NCI-H146 (cell line): ENCODE results near the gene GRIN3A.

Source experiments
- DNase-seq: peaks from one replicate; lab custom pipeline; 2025; lab: John Stamatoyannopoulos, UW

The GRIN3A gene

DNA sequence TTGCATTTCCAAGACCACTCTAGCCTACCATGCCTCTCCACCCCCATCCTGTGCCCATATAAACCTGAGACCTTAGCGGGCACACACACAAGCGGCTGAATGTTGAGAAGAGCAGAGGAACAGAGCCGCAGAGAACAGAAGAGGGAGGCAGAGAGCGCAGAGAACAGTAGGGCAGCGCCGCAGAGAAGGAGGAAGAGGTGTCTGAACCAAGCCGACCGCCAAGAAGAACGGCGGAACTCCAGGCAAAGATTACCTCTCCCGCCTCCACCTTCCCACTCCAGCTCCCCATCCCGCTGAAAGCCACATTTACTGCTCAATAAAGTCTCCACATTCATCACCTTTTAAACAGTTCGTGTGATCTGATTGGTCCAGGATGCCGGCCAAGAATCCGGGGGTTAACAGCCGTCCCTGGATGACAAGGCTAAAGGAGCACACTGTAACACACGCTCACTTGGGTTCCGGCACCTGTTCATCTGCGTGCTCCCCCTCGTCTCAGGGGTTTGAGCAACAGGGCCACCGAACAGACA lies 33.2 kb downstream of the GRIN3A start:
- peak; percentile 79 for DNase-seq

DNA sequence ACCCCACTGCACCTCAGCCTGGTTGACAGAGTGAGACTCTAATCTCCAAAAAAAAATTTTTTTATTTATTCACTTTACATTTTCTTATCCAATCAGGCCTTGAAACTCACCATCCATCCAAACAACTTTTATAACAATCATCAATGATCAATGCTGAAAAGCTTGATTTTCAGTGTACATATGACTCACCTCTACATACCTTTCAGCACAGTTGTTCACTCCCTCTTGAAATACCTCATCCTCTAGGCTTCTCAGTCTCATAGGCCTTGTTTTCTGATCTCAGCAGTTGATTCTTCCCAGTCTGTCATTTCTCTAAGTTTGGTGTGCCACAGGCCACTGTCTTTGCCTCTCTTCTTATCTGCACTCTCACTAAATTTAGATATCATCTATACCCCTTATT lies 36.2 kb downstream of the GRIN3A start:
- no peak for DNase-seq

DNA sequence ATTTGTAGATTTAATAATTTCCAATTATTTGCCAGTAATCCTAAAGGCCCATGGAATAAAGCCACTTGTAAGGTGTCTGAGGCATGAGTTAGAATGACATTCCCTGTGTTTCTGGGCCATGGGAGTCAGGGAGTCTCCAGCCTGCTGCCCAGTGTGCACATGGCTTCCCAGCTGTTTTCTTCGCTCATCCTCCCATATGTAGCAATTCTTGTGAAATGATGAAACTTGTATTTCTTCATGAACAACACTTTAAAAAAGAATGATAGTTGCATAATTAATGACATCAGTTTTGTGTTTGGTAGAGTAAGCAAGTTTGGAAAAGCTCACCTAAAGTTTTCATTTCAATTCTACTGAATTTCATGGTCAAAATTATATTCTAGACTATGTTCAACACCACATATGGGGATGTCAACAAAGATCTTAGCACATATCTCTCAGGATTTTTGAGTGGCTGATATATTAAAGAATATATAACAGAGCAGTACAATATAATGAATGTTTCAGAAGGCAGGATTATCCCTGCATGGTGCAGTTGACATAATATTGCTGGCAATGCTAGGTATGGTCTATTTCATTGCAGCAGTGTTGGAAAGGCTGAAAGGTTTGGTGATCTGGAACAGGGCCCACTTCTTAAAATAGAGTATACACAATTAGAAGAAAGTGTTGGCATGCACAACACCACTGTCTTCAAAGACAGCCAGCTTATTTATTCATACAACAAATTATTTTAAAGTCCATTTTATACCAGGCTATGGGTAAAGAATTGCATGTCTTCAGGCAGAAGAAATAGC lies 44.7 kb downstream of the GRIN3A start:
- no peak for DNase-seq

DNA sequence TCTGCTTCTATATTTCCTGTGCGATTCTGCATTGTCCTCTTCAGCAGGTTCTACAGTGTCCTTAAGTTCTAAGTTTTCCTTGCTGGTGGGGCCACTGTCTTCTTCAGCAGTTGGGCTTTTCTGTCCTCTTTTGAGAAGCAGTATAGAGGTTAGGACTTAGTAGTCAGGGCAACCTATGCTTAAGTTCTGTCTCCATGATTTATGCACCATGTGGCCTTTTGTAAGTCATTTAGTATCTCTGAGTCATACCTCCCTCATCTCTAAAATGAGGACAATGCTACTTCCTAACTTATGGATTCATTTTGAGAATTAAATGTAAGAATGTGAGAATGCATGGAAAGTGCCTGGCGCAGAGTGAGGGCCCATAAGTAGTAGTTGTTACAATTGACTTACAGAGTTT lies 46.8 kb downstream of the GRIN3A start:
- no peak for DNase-seq

DNA sequence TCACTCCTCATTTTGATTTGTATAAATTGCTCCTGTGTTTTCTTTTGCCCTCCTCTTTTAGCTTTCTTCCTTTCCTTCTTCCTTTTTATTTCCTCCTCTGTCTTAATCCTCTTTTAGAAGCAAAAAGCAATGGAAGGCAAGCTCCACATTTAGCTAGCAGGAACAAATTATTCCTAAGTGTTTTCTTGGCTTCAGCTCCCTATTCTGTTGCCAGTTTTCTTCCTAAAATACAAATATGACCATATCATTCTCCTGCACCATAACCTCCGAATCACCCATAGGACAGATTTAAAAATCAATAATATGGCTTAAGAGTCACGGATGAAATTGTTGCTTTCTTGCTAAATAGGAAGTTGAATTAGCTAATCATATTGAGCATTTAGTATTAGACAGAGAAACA lies 49.4 kb downstream of the GRIN3A start:
- DNase-seq = no peak

DNA sequence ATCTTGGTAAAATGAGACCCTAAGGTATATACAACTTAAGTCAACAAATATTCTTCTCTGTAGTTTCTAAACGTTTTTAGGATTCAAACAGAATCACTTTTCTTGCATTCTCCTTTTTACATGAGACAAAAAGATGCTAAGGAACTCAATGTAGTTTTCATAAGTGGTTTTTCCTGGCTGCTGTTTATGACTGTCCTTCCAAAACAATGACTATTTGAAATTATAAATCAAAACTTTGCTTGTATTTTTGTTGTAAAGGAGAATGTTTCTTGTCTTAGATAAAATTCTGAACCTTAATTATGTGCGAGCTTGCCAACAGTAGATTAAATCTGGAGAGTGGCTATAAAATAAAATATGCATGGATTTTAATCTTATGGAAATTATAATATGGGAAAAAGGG lies 53.8 kb downstream of the GRIN3A start:
- no peak for DNase-seq

DNA sequence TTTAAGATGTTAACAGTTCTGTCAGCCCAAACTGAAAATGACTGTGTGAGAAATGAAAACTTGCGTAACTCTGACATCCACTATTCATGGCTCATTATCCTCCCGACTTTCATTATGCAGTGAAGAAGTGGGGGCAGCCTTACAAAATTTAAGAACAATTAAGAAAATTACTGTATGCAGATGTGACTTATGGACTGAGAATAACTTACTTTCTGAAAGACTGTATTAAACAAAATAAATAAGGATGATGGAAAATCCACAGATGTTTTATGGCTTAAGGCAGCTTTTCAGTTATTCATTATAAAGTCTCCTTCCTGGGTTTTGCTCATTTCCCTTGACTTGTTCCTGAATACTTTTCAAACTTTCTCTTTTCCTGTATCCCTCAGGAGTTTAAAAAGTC lies 55.2 kb downstream of the GRIN3A start:
- no peak for DNase-seq

DNA sequence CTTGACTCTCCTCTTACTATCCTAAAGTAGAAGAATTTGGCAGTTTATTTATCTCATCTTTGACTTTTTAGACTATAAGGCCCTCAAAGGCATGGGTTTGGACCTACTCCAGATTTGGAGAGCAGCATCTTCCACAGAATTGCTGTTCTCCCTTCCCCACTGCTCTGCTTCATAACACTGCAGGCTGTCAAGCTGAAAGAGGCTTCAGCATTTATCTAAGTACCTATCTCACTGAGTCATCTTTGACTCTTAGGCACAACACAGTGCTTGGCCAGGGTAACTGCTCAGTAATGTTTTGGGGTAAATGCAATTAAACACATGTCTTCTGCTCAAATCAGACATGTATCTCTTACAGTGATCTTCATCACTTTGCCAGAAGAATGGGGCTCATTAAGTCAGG lies 60.6 kb downstream of the GRIN3A start:
- DNase-seq = no peak

DNA sequence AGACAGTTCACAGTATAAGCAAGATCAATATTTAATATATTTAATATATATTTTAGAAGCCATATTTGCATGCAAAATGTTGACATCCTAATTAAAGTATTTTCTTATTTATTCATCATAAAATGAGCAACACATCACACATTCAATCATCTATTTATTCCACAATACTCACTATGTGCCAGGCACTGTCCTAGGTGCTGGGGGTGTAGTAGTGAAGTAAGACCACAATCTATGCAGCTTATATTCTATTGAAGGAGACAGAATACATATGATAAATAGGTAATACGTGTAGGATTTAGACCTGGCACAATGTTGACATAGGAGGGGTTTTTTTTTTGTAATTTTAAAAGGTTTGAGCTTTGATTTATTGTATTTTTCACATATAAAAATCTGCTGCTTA lies 63.1 kb downstream of the GRIN3A start:
- no peak for DNase-seq

DNA sequence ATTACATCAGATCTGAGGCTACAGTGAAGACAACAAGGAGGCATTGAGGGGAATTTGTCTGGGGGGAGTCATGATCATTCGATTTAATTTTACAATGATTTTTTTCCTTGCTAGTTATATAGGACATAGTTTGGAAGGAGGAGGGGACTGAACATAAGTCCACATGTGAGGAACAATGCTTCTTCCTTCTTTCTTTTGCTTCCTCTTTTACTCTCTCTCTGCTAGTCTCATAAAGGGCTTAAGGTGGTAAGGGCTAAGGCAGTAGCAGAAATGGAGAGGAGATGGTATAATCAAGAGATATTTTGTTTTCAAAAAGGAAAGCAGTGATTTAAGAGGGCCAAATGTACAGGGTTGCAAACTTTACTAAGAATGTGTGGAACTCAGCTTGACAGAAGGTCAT lies 64.3 kb downstream of the GRIN3A start:
- no peak for DNase-seq

DNA sequence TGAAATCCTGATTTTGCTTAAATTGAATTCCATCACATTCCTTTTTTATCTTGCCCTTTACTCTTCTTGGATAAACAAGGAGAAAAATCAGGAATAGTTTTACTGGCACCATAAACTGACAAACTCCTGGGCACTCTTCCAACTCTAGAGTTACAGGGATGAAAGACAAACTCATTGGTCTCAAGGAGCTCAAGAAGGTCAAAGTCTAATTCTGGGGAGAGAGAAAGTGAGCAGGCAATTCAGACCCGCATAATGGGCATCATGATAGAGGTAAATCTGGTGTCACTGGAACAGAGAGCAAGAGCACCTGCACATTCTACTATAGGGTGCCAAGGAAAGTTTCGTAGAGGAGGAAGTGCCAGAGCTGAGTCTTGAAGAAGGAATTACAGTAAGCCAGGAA lies 64.8 kb downstream of the GRIN3A start:
- DNase-seq = no peak

DNA sequence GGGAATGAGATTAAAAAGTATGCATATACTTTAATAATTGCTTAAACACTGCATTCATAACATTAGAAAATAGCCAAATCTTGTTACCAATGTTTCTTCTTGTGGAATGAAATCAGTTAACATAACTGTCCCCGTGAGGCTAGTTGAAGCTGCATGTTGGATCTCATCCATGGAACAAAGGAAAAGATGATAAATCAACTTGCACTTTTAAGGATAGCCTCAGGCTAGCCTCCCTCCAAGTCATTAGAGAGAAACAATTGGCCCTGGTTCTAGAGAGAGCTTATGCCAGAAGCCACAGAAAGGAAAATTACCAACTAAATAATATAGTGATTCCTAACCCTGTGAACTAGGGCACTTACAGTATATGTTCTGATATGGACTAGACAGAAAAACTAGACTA lies 66.9 kb downstream of the GRIN3A start:
- peak; percentile 61 for DNase-seq

DNA sequence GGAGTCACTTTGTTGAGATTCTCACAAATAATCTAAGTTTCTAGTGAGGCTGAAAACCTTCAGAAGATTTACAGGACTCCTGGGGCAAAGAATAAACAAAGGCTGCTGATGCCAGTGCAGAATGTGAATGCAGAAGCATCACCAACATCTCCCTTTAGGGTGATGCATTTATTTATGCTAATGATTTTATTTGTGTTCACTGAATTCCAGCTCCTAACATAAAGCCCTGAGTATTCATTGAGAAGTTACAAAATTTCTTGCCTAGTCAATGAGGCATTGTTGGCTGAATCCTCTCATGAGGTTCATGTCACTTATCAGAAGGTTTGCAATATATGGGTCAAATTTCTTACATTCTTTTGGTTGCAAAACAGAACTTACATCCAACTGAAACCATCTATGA lies 70.0 kb downstream of the GRIN3A start:
- DNase-seq = no peak

DNA sequence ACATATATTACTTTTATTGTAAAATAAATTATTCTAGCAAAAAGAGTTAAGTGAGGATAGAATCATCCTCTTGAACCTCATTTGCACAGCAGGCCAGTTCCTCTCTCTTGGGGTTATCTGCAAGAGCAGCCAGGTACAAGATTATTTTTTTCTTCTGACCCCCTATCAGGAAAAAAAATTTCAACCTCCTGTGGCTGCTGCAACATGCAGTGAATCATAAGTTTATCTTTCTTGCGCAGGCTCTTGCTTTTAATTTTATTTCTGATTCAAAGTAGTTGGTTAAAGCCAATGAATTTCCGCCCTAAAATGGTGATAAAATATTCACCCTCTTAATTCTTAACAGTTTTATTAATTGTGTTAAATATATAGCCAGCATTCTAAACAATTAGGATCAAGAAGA lies 74.0 kb downstream of the GRIN3A start:
- DNase-seq = no peak

DNA sequence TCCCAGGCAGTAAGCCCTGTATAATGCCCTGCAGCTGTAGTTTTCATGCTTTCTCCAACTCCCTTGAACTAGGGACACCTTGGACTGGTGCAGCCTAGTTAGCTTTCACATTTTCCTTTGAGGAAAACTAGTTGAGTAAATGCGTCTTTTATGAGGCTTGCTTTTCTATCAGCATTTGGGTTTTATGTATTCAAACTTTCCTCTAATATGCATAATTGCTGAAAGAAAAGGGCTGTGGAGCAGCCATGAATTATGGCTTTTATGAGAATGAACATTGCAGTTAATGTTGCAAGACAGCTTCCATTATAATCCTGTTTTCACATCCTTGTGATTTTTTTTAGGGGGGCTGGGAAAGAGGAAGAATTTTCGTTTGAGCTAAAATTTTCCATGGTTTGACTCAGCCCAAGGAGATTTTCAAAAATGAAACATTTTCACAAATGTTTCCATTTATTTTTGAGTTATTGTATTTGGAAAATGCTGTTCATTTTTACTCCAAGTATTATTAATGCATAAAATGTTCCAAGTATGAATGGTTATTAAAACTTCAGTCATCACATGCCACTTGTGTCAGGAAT lies 85.8 kb downstream of the GRIN3A start:
- DNase-seq = no peak

DNA sequence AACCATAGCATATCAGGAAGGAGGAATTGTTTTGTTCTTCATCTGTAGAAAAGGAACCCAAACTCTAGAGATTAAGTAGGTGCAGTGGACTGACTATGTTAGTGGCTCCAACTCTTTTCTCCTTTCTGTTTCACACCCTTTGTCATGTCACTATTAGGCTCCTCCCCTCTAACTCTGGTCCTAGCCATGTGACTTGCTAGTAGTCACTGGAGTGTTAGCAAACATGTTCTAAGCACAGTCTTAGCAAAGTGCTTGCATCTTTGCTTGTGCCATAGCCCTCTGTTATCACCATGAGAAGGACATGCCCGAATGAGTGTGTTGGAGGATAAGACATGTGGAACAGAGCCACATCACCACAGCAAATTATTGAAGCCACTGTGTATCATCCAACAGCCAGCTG lies 88.3 kb downstream of the GRIN3A start:
- DNase-seq = no peak

DNA sequence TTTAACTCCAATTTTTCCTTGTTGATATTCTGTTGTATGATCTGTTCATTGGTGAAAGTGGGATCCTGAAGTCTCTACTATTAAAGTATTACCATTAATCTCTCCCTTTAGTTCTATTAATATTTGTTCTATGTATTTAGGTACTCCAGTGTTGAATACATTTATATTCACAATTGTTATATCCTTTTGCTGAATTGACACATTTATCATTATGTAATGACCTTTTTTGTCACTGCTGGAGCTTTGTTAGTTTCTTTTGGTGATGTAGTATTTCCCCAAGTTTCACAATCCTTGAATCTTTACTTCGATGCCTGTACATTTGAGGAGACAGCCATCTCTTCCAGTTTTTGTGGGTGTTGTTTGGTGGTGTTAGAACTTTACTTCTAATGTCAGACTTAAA lies 90.0 kb downstream of the GRIN3A start:
- no peak for DNase-seq

DNA sequence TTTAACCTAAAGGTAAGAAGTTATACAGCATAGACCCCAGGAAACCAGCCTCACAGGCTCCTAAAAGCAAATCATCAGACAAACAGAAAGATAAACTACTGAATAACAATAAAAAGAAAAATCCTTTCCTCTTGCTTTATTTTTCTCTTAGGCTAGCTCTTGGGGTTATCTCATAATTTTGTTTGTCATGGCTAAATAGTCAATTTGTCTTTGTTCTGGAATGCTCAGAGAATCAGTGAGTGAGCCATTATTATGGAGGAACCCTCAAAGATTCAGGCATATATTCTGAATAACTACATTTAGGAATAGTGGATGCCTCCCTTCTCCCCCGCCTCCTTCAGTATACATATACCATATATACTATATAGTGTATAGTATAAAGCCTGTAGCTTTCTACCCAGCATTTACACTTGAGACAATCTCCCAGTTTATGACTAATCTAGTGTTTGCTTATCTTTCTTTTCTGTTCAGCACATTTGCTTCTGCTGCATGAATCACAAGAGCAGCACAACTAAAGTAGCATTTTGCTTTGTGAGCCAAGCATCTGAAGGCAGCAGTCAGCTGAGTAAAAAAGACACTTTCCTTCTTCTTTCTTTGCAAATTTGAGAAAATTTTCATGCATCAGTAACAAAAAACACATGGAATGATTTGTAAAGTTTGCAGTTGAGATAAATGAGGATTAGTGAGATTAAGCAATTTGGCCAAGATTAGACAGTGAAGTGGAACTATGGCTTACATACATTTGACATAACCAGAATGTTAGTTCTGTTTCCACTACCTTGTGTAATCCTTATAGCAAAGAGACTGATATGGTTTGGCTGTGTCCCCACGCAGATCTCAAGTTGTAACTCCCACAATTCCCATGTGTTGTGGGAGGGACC lies 98.4 kb downstream of the GRIN3A start:
- no peak for DNase-seq

DNA sequence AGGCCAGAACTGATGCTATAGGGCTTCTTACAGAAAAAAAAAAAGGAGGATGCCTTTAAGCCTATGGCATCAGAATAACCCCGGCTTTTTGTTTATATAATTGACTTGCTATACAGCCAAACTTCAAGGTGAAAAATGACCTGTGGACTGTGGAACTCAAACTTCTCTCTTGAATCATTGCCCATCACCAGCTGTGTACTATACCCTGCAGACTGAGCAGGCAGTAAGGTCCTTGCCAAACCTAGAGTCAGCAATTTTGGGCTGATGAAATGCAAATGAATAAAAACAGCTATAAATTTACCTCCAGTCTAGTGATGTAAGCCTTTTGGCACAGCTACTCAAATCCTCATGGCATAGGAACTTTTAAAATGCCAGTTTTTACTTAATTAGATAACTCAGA lies 99.1 kb downstream of the GRIN3A start:
- DNase-seq = no peak

DNA sequence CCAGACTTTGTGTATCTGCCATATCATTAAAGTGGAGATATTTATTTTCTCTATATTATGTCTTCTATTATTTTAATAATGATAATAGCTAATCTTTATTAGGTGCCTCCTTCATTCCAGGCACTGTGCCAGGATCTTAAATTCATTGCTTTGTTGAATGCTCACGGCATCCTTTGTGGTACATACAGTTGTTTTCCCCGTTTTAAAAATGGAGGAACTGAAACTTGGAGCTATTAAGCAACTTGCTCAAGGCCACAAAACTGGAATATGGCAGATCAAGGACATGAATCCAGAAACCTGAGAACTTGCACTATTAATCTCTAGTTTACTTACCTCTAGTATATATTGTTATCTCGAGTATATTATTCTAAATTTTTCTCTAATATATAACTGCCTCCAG lies 102.2 kb downstream of the GRIN3A start:
- no peak for DNase-seq

DNA sequence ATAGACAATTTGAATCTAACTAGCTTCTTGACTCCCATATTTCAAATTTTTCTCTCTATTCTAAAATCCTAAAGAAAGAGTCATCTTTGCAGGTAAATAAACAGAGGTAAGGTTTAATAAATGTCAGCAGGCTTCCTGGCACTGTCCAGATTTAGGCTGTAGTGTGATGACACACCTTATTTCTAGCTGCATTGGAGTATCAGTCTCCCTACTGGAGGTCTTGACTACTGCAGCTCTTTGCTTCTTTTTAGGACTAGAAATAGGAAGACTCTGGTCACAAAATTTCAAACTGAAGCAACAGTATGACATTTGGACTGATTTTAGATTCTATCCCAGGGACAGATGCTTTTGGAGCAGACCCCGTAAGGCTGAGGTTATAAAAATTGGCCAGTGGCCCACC lies 103.0 kb downstream of the GRIN3A start:
- DNase-seq = no peak

DNA sequence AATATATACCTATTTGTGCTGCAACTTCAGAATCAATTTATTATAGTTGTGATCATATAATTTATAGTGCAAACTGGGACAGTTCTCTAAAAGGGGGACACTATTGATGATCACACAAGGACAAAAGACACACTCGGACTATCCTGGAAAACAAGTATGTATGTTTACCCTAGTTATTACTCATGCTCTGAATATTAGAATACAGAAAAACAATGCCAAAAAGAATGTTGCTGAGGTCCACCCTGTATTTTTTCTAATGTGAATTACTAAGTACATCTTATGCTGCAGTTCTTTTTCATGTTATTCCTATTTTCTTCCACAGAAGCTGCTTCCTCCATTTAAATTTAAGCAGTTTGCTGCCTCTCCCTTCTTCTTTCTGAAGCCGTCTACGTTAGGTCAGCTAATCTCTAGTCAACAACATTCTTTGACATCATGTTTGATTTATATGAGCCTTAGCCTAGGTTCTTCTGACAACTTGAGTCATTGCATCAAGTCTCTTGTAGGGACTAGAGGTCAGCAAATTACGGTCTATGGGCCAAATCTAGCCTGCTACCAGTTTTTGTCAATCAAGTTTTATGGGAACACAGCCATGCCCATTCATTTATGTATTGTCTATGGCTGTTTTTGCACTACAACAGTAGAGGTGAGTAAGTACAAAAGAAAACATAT lies 103.6 kb downstream of the GRIN3A start:
- no peak for DNase-seq
